Stimulated activated naive B cell treated with anti-CD40 and anti-IgM and Interleukin-4, amounts not matched to agents 10 μg/mL and 1 μg/mL and 100 μg/mL, for 72 hours (primary cell): Measurements from ENCODE around the gene NFIA.

ENCODE experiments used
- ATAC-seq, 2 donors: fragments of 150-1000 bp; cut with Tn5 transposase; replicated peaks; 2 replicates each; pipeline ENCODE4 v1.10.0; 2021; ENCODE audit warnings: moderate library complexity in 1 of 2
- DNase-seq: peaks from one replicate; pipeline ENCODE4 v3.0.0; 2021
- H3K27ac Mint-ChIP-seq: one replicate; pipeline ENCODE4 v1.8.0; 2022; ENCODE audit warnings: mild to moderate bottlenecking, mixed read lengths
- H3K27me3 Mint-ChIP-seq, 2 donors: one replicate each; pipeline ENCODE4 v1.8.0; 2022; ENCODE audit warnings: mixed read lengths in 2 of 2
- H3K36me3 Mint-ChIP-seq, 2 donors: one replicate each; pipeline ENCODE4 v1.8.0; 2022; ENCODE audit warnings: mixed read lengths in 2 of 2, mild to moderate bottlenecking in 1 of 2
- H3K4me1 Mint-ChIP-seq, 2 donors: one replicate each; pipeline ENCODE4 v1.8.0; 2022; ENCODE audit warnings: mixed read lengths in 2 of 2, mild to moderate bottlenecking in 1 of 2
- H3K4me3 Mint-ChIP-seq, 2 donors: one replicate each; pipeline ENCODE4 v1.8.0; 2022; ENCODE audit warnings: mild to moderate bottlenecking in 2 of 2, mixed read lengths in 2 of 2, moderate library complexity in 1 of 2
- H3K9me3 Mint-ChIP-seq, 2 donors: one replicate each; pipeline ENCODE4 v1.8.0; 2022; ENCODE audit warnings: mixed read lengths in 2 of 2, mild to moderate bottlenecking in 1 of 2

The NFIA gene

GRCh38 chr1:61474269-61474817 lies 392.0 kb downstream of the NFIA start:
- no peak overlapping the region for H3K27ac Mint-ChIP-seq
- H3K4me1 Mint-ChIP-seq, result no peaks in the 10 kb centered on the region
- no peak for DNase-seq
- H3K9me3 Mint-ChIP-seq, result no peaks in the 10 kb centered on the region
- no peaks in the 10 kb centered on the region for H3K36me3 Mint-ChIP-seq
- no peak overlapping the region for H3K4me3 Mint-ChIP-seq
- H3K27me3 Mint-ChIP-seq, result peaks cover 0 to 9% of the 10 kb centered on the region in 2 donors
- no peak for ATAC-seq

- DNase-seq, result no peak
- Mint-ChIP-seq H3K4me1 (no peaks in the 10 kb centered on the region), H3K27ac (no peak overlapping the region), H3K9me3 (no peaks in the 10 kb centered on the region), H3K36me3 (no peaks in the 10 kb centered on the region), H3K4me3 (no peak overlapping the region), H3K27me3 (peaks cover 0 to 9% of the 10 kb centered on the region in 2 donors)
- no peak for ATAC-seq
These were observed 392.6 kb downstream of the NFIA start for GRCh38 chr1:61474963-61475362.

GRCh38 chr1:61477301-61477700 lies 394.9 kb downstream of the NFIA start:
- Mint-ChIP-seq H3K36me3 (no peaks in the 10 kb centered on the region), H3K4me3 (no peak overlapping the region), H3K9me3 (no peaks in the 10 kb centered on the region), H3K27ac (no peak overlapping the region), H3K4me1 (no peaks in the 10 kb centered on the region), H3K27me3 (peaks cover 0 to 9% of the 10 kb centered on the region in 2 donors)
- DNase-seq (no peak), ATAC-seq (no peak)

- no peak for DNase-seq
- Mint-ChIP-seq H3K4me3 (no peak overlapping the region), H3K27ac (no peak overlapping the region), H3K27me3 (peaks cover 0 to 4% of the 10 kb centered on the region in 2 donors), H3K9me3 (no peaks in the 10 kb centered on the region), H3K36me3 (no peaks in the 10 kb centered on the region), H3K4me1 (no peaks in the 10 kb centered on the region)
- ATAC-seq, result no peak
These were observed 398.0 kb downstream of the NFIA start for GRCh38 chr1:61480273-61480935.

GRCh38 chr1:61481315-61481715 lies 399.0 kb downstream of the NFIA start:
- Mint-ChIP-seq H3K9me3 (no peaks in the 10 kb centered on the region), H3K36me3 (no peaks in the 10 kb centered on the region), H3K4me1 (no peaks in the 10 kb centered on the region), H3K27ac (no peak overlapping the region), H3K4me3 (no peak overlapping the region), H3K27me3 (no peaks in the 10 kb centered on the region)
- no peak for DNase-seq
- no peak for ATAC-seq

- ATAC-seq (no peak), DNase-seq (no peak)
- no peak overlapping the region for H3K27ac Mint-ChIP-seq
- H3K27me3 Mint-ChIP-seq, result no peaks in the 10 kb centered on the region
- no peaks in the 10 kb centered on the region for H3K9me3 Mint-ChIP-seq
- no peaks in the 10 kb centered on the region for H3K36me3 Mint-ChIP-seq
- no peak overlapping the region for H3K4me3 Mint-ChIP-seq
- no peaks in the 10 kb centered on the region for H3K4me1 Mint-ChIP-seq
These were observed 399.9 kb downstream of the NFIA start for GRCh38 chr1:61482170-61482734.

GRCh38 chr1:61486783-61487536 lies 404.6 kb downstream of the NFIA start:
- Mint-ChIP-seq H3K27ac (no peak overlapping the region), H3K36me3 (no peaks in the 10 kb centered on the region), H3K27me3 (no peaks in the 10 kb centered on the region), H3K4me1 (no peaks in the 10 kb centered on the region), H3K4me3 (no peak overlapping the region), H3K9me3 (no peaks in the 10 kb centered on the region)
- ATAC-seq, result no peak
- DNase-seq, result no peak

GRCh38 chr1:61487801-61488200 lies 405.4 kb downstream of the NFIA start:
- Mint-ChIP-seq H3K4me1 (no peaks in the 10 kb centered on the region), H3K4me3 (no peak overlapping the region), H3K9me3 (no peaks in the 10 kb centered on the region), H3K36me3 (no peaks in the 10 kb centered on the region), H3K27me3 (no peaks in the 10 kb centered on the region), H3K27ac (no peak overlapping the region)
- DNase-seq, result no peak
- ATAC-seq, result no peak

GRCh38 chr1:61490924-61491323 lies 408.6 kb downstream of the NFIA start:
- peaks cover 0 to 1% of the 10 kb centered on the region in 2 donors for H3K9me3 Mint-ChIP-seq
- no peaks in the 10 kb centered on the region for H3K4me1 Mint-ChIP-seq
- no peak overlapping the region for H3K4me3 Mint-ChIP-seq
- no peak for ATAC-seq
- peaks cover 0 to 6% of the 10 kb centered on the region in 2 donors for H3K27me3 Mint-ChIP-seq
- DNase-seq, result no peak
- H3K27ac Mint-ChIP-seq, result no peak overlapping the region
- no peaks in the 10 kb centered on the region for H3K36me3 Mint-ChIP-seq

- DNase-seq (no peak), ATAC-seq (no peak)
- Mint-ChIP-seq H3K27me3 (peaks cover 0 to 6% of the 10 kb centered on the region in 2 donors), H3K9me3 (peaks cover 0 to 1% of the 10 kb centered on the region in 2 donors), H3K27ac (no peak overlapping the region), H3K4me3 (no peak overlapping the region), H3K36me3 (no peaks in the 10 kb centered on the region), H3K4me1 (no peaks in the 10 kb centered on the region)
These were observed 409.1 kb downstream of the NFIA start for GRCh38 chr1:61491497-61491896.

GRCh38 chr1:61494000-61494399 lies 411.6 kb downstream of the NFIA start:
- Mint-ChIP-seq H3K4me3 (no peak overlapping the region), H3K4me1 (no peaks in the 10 kb centered on the region), H3K27ac (no peak overlapping the region), H3K27me3 (peaks cover 4 to 6% of the 10 kb centered on the region in 2 donors), H3K9me3 (peaks cover 0 to 1% of the 10 kb centered on the region in 2 donors), H3K36me3 (no peaks in the 10 kb centered on the region)
- no peak for ATAC-seq
- no peak for DNase-seq

- H3K9me3 Mint-ChIP-seq, result peaks cover 0 to 1% of the 10 kb centered on the region in 2 donors
- H3K27ac Mint-ChIP-seq, result no peak overlapping the region
- ATAC-seq (no peak), DNase-seq (no peak)
- peaks cover 4 to 6% of the 10 kb centered on the region in 2 donors for H3K27me3 Mint-ChIP-seq
- H3K4me3 Mint-ChIP-seq, result no peak overlapping the region
- no peaks in the 10 kb centered on the region for H3K4me1 Mint-ChIP-seq
- no peaks in the 10 kb centered on the region for H3K36me3 Mint-ChIP-seq
These were observed 414.1 kb downstream of the NFIA start for GRCh38 chr1:61496501-61496900.

- H3K4me3 Mint-ChIP-seq, result no peak overlapping the region
- no peak overlapping the region for H3K27ac Mint-ChIP-seq
- no peaks in the 10 kb centered on the region for H3K4me1 Mint-ChIP-seq
- peaks cover 0 to 1% of the 10 kb centered on the region in 2 donors for H3K9me3 Mint-ChIP-seq
- no peaks in the 10 kb centered on the region for H3K36me3 Mint-ChIP-seq
- ATAC-seq (no peak), DNase-seq (no peak)
- H3K27me3 Mint-ChIP-seq, result peaks cover 4 to 6% of the 10 kb centered on the region in 2 donors
These were observed 414.7 kb downstream of the NFIA start for GRCh38 chr1:61497013-61497412.

GRCh38 chr1:61498342-61498741 lies 416.0 kb downstream of the NFIA start:
- no peak for ATAC-seq
- Mint-ChIP-seq H3K4me3 (no peak overlapping the region), H3K4me1 (peaks cover 0 to 2% of the 10 kb centered on the region in 2 donors), H3K27me3 (peaks cover 4 to 6% of the 10 kb centered on the region in 2 donors), H3K9me3 (peaks cover 0 to 1% of the 10 kb centered on the region in 2 donors), H3K27ac (no peak overlapping the region), H3K36me3 (no peaks in the 10 kb centered on the region)
- no peak for DNase-seq
